ENCODE results near the gene PTPN14.

The PTPN14 gene

GRCh38 chr1:214317734-214318133 lies 233.7 kb downstream of the PTPN14 start:
- DNase-seq (ENCODE audit: low read depth in 1 of 2, low spot score in 1 of 2): no peak

- DNase-seq (ENCODE audit: low read depth in 1 of 2, low spot score in 1 of 2): no peak
Measured at GRCh38 chr1:214317300-214317699, 234.1 kb downstream of the PTPN14 start.

DNA sequence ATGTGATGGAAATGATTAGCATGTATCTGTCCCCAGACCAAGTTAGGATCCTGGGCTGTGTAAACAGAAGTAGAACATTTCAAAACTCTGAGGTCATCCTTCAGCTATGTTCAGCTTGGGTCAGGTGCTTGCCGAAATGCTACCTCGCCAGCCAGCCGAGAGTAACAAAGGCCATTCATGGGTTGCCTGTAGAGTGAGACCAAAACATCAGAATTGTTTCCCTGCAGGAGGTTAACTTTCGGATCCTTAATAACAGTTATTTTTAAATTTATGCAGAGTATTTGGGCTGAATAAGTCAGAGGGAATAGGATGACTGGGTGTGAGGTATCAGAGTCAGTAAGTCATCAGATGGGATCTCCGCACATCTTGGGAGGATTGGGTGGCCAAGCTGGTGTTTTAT lies 234.8 kb downstream of the PTPN14 start:
- no peak for DNase-seq (ENCODE audit: low read depth in 1 of 2, low spot score in 1 of 2)

GRCh38 chr1:214314178-214314843 lies 237.1 kb downstream of the PTPN14 start:
- DNase-seq (ENCODE audit: low read depth in 1 of 2, low spot score in 1 of 2): no peak

GRCh38 chr1:214312530-214313051 lies 238.8 kb downstream of the PTPN14 start:
- DNase-seq (ENCODE audit: low read depth in 1 of 2, low spot score in 1 of 2): no peak

GRCh38 chr1:214310777-214311690 lies 240.4 kb downstream of the PTPN14 start:
- DNase-seq (ENCODE audit: low read depth in 1 of 2, low spot score in 1 of 2): no peak

GRCh38 chr1:214310010-214310409 lies 241.4 kb downstream of the PTPN14 start:
- DNase-seq (ENCODE audit: low read depth in 1 of 2, low spot score in 1 of 2): no peak

GRCh38 chr1:214306269-214306668 lies 245.1 kb downstream of the PTPN14 start:
- no peak for DNase-seq (ENCODE audit: low read depth in 1 of 2, low spot score in 1 of 2)

DNA sequence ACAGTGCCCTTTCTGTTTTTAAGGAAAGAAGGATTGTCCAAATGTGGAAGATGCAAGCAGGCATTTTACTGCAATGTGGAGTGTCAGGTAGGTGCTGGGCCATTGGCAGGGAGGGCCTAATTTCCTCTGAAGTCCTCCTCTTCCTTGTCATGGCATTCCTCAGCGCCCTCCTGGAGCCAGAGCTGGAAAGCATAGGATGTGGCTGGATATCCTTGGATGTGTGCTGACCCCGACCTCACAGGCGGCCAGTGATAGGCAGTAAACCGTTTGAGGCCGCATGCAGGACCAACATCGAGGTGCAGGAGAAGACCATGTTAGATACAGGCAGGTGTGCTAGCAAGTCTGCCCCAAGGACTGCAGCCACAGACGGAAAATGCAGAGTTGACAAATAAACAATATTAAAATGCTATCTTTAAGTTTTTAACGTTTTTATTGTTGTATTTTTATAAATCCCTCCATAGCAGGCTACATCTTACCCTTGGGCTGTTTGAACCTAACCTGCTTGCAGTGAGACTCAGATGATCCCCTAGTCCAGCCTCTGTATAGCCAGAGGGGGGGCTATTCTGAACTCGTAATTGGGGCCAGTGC lies 246.1 kb downstream of the PTPN14 start:
- no peak for DNase-seq (ENCODE audit: low read depth in 1 of 2, low spot score in 1 of 2)

GRCh38 chr1:214303141-214303930 lies 248.1 kb downstream of the PTPN14 start:
- DNase-seq (ENCODE audit: low read depth in 1 of 2, low spot score in 1 of 2): no peak

DNA sequence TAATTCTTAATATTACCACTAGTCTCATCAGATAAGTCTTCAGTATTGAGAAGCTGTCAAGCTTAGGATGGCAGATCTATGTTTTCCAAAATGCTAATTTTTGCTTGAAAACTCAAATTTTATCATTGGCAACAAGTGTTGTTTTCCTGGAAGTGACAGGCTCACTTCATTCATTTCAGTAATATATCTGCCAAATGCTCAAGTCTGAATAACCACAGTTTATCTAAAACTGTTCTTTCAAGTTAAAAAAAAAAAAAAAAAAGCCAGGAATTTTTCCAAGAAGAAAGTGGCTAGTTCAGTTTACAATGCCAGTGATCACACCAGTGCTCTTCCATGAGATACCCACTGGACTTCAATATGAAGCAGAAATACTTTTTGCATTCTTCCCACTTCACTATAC lies 249.9 kb downstream of the PTPN14 start:
- DNase-seq (ENCODE audit: low read depth in 1 of 2, low spot score in 1 of 2): no peak

- DNase-seq (ENCODE audit: low read depth in 1 of 2, low spot score in 1 of 2): no peak
Measured at GRCh38 chr1:214300149-214300780, 251.1 kb downstream of the PTPN14 start.

Data from stimulated activated CD4-positive, alpha-beta T cell treated with anti-CD3 and anti-CD28 coated beads, Interleukin-15, amount 100 ng/mL, for 1 hour (primary cell).